PC-9 (cell line): ENCODE data around the gene ZNRF1. TPM values are rescaled to one million over a fixed set of nuclear protein-coding genes. Genes with fewer than 3 reads are reported as not detected.

ENCODE experiments used
- BruUV-seq: library from RNA; stranded (reverse); fragments of 400-500 nt; replicated peaks from 2 replicates; lab custom pipeline; 2021; lab: Mats Ljungman, UMichigan
- CTCF ChIA-PET: fragments of 300-600 bp; sonication (Branson Sonifier 250); formaldehyde crosslinking; loops from one replicate; lab custom pipeline; 2022; ENCODE audit warnings: antibody characterized with exemption; lab: Charles Lee
- POLR2A ChIA-PET: fragments of 300-600 bp; sonication (Branson Sonifier 250); formaldehyde crosslinking; loops from one replicate; lab custom pipeline; 2022; ENCODE audit warnings: antibody characterized with exemption; ENCODE audit not compliant: unreplicated experiment; lab: Charles Lee
- DNase-seq, 2 experiments: peaks; one replicate each; pipeline versions ENCODE4 v3.0.0 to v3.0.0-alpha.2; 2015 to 2022; ENCODE audit warnings: mixed read lengths in 1 of 2
- H2AFZ ChIP-seq: fragments of 200-600 bp; sonication (generic); 2 replicates; pipeline ENCODE4 v1.8.1; 2017; ENCODE audit warnings: antibody characterized with exemption
- H3F3A ChIP-seq: fragments of 200-600 bp; sonication (generic); 2 replicates; pipeline ENCODE4 v1.8.1; 2017; ENCODE audit warnings: antibody characterized with exemption, mild to moderate bottlenecking, low read depth; ENCODE audit not compliant: insufficient read depth
- H3K27ac ChIP-seq: fragments of 200-600 bp; sonication (generic); 2 replicates; pipeline ENCODE4 v1.6.1; 2016; ENCODE audit warnings: mixed run types
- H3K27me3 ChIP-seq: fragments of 200-600 bp; sonication (generic); 2 replicates; pipeline ENCODE4 v1.6.1; 2016; ENCODE audit warnings: low read depth, mixed run types; ENCODE audit not compliant: insufficient read depth
- H3K36me3 ChIP-seq: fragments of 200-600 bp; sonication (generic); 2 replicates; pipeline ENCODE4 v1.6.1; 2016; ENCODE audit warnings: low read depth, mixed run types
- H3K4me1 ChIP-seq: fragments of 200-600 bp; sonication (generic); replicated peaks from 2 replicates; pipeline ENCODE4 v1.6.1; 2016; ENCODE audit warnings: mixed run types; ENCODE audit not compliant: insufficient read depth
- H3K4me2 ChIP-seq: fragments of 200-600 bp; sonication (generic); 2 replicates; pipeline ENCODE4 v1.6.1; 2017; ENCODE audit warnings: mixed run types
- H3K4me3 ChIP-seq: fragments of 200-600 bp; sonication (generic); 2 replicates; pipeline ENCODE4 v1.6.1; 2016; ENCODE audit warnings: mixed run types
- H3K79me2 ChIP-seq: fragments of 200-600 bp; sonication (generic); 2 replicates; pipeline ENCODE4 v1.6.1; 2017; ENCODE audit warnings: low read depth, mixed run types
- H3K9me2 ChIP-seq: fragments of 200-600 bp; sonication (generic); 2 replicates; pipeline ENCODE4 v1.8.1; 2017; ENCODE audit warnings: mild to moderate bottlenecking; ENCODE audit not compliant: insufficient read depth
- H3K9me3 ChIP-seq: fragments of 200-600 bp; sonication (generic); 2 replicates; pipeline ENCODE4 v1.8.1; 2016; ENCODE audit warnings: low read depth; ENCODE audit not compliant: insufficient read depth
- H4K20me1 ChIP-seq: fragments of 200-600 bp; sonication (generic); 2 replicates; pipeline ENCODE4 v1.8.1; 2017; ENCODE audit not compliant: insufficient read depth
- EZH2 ChIP-seq: fragments of 200-600 bp; sonication (generic); IDR thresholded peaks from 2 replicates; pipeline ENCODE4 v1.8.0; 2017; ENCODE audit warnings: antibody characterized with exemption, low read depth
- intact Hi-C: fragments of 100-400 bp; cut with micrococcal nuclease; formaldehyde crosslinking; loops from one replicate; pipeline ENCODE4 v1.10.0; 2022; ENCODE audit not compliant: unreplicated experiment
- total RNA-seq: library from RNA; stranded (reverse); gene quantifications from 2 replicates; pipeline ENCODE4 v1.2.3, GENCODE V29; 2021
- TF ChIP-seq, protein P1 (sequence below): fragments of 200-600 bp; sonication (generic); conservative IDR thresholded peaks from 2 replicates; pipeline ENCODE4 v1.6.1; 2017; ENCODE audit warnings: mixed run types, antibody characterized with exemption, mild to moderate bottlenecking, moderate library complexity

Gene ZNRF1
- total RNA-seq, 1 experiment from 2014 or later = 64.4 TPM

DNA sequence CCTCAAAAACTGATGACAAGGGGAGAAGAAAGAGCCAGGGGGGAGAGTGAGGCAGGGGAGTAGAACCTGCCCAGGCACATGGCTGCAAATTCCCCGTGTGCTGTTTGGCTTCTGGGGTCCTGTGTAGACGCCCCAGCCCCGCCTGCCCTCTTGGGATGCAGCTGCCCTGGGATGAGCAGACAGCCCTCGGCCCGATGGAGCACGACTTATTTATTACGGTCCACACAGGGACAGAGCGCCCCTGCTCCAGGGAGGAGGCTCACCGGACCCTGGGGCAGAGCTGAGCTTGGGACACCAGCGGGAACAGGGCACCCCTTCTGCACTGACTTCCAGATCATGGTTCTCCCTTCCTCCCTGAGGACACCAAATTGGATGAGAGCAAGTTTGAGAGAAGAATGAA is 108.7 kb downstream of the ZNRF1 start:
- intact Hi-C loops = no loop called here
- peak overlapping the region; percentile 83 for H3K27ac ChIP-seq

GRCh38 chr16:75108792-75109731 is 110.2 kb downstream of the ZNRF1 start:
- intact Hi-C loops = loop anchor here (1.0 kb wide), 6 partner anchors 13 to 124 kb away; partner anchors contain the start of gene WDR59
- H3K4me1 ChIP-seq = peaks cover 40% of the 10 kb centered on the region
- BruUV-seq = no TSS peak
- peak; percentile 97 to 98 for DNase-seq
- peaks cover 4% of the 10 kb centered on the region; the same call in 1 of the 2 replicates for H3K79me2 ChIP-seq
- POLR2A ChIA-PET = interaction anchor here (0.6 to 1.2 kb wide), 4 partner anchors 44 to 123 kb away, joined by 3 to 6 read pairs (median 4); no protein-coding TSS in a partner anchor
- TF ChIP-seq EZH2 = no peak
- TF ChIP-seq, protein P1, sequence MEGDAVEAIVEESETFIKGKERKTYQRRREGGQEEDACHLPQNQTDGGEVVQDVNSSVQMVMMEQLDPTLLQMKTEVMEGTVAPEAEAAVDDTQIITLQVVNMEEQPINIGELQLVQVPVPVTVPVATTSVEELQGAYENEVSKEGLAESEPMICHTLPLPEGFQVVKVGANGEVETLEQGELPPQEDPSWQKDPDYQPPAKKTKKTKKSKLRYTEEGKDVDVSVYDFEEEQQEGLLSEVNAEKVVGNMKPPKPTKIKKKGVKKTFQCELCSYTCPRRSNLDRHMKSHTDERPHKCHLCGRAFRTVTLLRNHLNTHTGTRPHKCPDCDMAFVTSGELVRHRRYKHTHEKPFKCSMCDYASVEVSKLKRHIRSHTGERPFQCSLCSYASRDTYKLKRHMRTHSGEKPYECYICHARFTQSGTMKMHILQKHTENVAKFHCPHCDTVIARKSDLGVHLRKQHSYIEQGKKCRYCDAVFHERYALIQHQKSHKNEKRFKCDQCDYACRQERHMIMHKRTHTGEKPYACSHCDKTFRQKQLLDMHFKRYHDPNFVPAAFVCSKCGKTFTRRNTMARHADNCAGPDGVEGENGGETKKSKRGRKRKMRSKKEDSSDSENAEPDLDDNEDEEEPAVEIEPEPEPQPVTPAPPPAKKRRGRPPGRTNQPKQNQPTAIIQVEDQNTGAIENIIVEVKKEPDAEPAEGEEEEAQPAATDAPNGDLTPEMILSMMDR = no peak; the same call in 1 of the 2 replicates
- H3K4me2 ChIP-seq = peak overlapping the region; percentile 69
- peak overlapping the region; percentile 83 for H3K27ac ChIP-seq
- no peaks in the 10 kb centered on the region for H3K27me3 ChIP-seq
- peaks cover 26% of the 10 kb centered on the region for H3F3A ChIP-seq
- H4K20me1 ChIP-seq = no peaks in the 10 kb centered on the region
- H3K4me3 ChIP-seq = peak overlapping the region; percentile 17; the same call in 1 of the 2 replicates
- H3K9me3 ChIP-seq = no peaks in the 10 kb centered on the region
- CTCF ChIA-PET = interaction anchor here (0.6 to 1.6 kb wide), 9 partner anchors 21 to 149 kb away, joined by 3 to 7 read pairs (median 4); partner anchors contain the start of genes WDR59 and ZNRF1
- H3K36me3 ChIP-seq = no peaks in the 10 kb centered on the region; the same call in 1 of the 2 replicates
- no peaks in the 10 kb centered on the region for H3K9me2 ChIP-seq
- H2AFZ ChIP-seq = no peak overlapping the region; the same call in 1 of the 2 replicates

More for the DNA sequence above, 108.7 kb downstream of the ZNRF1 start:
- TF ChIP-seq, protein P1 = no peak
- no peak for TF ChIP-seq EZH2
- no peak overlapping the region for H3K4me3 ChIP-seq
- ChIA-PET CTCF (no interaction called here), POLR2A (interaction anchor here (0.6 kb wide), 1 partner anchor 511 kb away, joined by 3 read pairs; no protein-coding TSS in a partner anchor)
- peaks cover 40% of the 10 kb centered on the region for H3K4me1 ChIP-seq
- H3K79me2 ChIP-seq = peaks cover 8% of the 10 kb centered on the region; the same call in 1 of the 2 replicates
- no peak overlapping the region for H3K4me2 ChIP-seq
- no peaks in the 10 kb centered on the region for H3K9me2 ChIP-seq
- H3F3A ChIP-seq = peaks cover 26% of the 10 kb centered on the region
- DNase-seq = no peak
- BruUV-seq = no TSS peak
- no peaks in the 10 kb centered on the region; the same call in 1 of the 2 replicates for H3K36me3 ChIP-seq
- H4K20me1 ChIP-seq = no peaks in the 10 kb centered on the region
- H3K27me3 ChIP-seq = no peaks in the 10 kb centered on the region
- no peak overlapping the region for H2AFZ ChIP-seq
- no peaks in the 10 kb centered on the region for H3K9me3 ChIP-seq

GRCh38 chr16:75109732-75110243 is 111.0 kb downstream of the ZNRF1 start:
- peaks cover 40% of the 10 kb centered on the region for H3K4me1 ChIP-seq
- CTCF ChIA-PET = interaction anchor here (0.6 to 1.6 kb wide), 6 partner anchors 20 to 150 kb away, joined by 3 to 4 read pairs (median 4); partner anchors contain the start of genes WDR59 and ZNRF1

More at GRCh38 chr16:75109732-75110243, 111.0 kb downstream of the ZNRF1 start:
- H3K27me3 ChIP-seq = no peaks in the 10 kb centered on the region
- BruUV-seq = no TSS peak
- POLR2A ChIA-PET = interaction anchor here (0.6 to 1.2 kb wide), 3 partner anchors 45 to 124 kb away, joined by 4 to 6 read pairs (median 4); no protein-coding TSS in a partner anchor
- H3F3A ChIP-seq = peaks cover 26% of the 10 kb centered on the region
- no peaks in the 10 kb centered on the region for H3K79me2 ChIP-seq
- DNase-seq = peak; percentile 61 to 69
- H3K36me3 ChIP-seq = no peaks in the 10 kb centered on the region; the same call in 1 of the 2 replicates
- H2AFZ ChIP-seq = no peak overlapping the region
- no peaks in the 10 kb centered on the region for H4K20me1 ChIP-seq
- 0 out of 2 replicates have a peak overlapping the region, but pooled peaks have one; percentile 17 for H3K4me3 ChIP-seq
- TF ChIP-seq, protein P1 = no peak
- TF ChIP-seq EZH2 = no peak
- intact Hi-C loops = loop anchor here (1.0 to 5.0 kb wide), 6 partner anchors 44 to 232 kb away; partner anchors contain the start of gene WDR59
- H3K27ac ChIP-seq = peak overlapping the region; percentile 83
- H3K9me2 ChIP-seq = no peaks in the 10 kb centered on the region
- H3K9me3 ChIP-seq = no peaks in the 10 kb centered on the region
- peak overlapping the region; percentile 69 for H3K4me2 ChIP-seq
